ENCODE measurements around the gene GEMIN2.
"Not testable (repeated sequence)": the region's sequence is repeated elsewhere in the genome, so short reads cannot be mapped to it uniquely, and the experiment has no call there.

Gene GEMIN2, protein sequence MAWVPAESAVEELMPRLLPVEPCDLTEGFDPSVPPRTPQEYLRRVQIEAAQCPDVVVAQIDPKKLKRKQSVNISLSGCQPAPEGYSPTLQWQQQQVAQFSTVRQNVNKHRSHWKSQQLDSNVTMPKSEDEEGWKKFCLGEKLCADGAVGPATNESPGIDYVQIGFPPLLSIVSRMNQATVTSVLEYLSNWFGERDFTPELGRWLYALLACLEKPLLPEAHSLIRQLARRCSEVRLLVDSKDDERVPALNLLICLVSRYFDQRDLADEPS

GRCh38 chr14:39114073-39114838, at the start of gene GEMIN2:
Gene GEMIN2 (plus strand): TSS chr14:39114323. CDS start chr14:39114339, 16 bp downstream.
- DNase-seq = peak; percentile 96 to 98

DNA sequence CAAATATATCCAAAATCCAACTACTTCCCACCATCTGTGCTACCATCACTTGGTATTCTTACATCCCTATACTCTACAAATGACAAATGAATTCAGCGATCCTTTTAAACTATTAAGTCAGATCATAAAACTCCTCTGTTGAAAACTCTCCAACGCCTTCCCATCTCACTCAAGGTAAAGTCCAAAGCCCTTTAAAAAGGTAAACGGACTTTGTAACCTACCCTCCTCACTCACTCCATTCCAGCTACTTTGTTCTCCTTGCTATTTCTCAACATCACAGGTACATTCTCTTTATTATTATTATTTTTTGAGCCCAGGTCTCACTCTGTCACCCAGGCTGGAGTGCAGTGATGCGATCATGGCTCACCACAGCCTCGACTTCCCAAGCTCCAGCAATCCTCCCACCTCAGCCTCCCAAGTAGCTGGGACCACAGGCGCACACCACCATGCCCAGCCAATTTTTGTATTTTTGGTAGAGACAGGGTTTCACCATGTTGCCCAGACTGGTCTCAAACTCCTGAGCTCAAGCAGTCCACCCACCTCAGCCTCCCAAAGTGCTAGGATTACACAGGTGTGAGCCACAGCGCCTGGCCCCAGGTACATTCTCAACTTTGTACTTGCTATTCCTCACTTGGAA, 44.8 kb upstream of the GEMIN2 start:
- not testable (repeated sequence) for DNase-seq

DNA sequence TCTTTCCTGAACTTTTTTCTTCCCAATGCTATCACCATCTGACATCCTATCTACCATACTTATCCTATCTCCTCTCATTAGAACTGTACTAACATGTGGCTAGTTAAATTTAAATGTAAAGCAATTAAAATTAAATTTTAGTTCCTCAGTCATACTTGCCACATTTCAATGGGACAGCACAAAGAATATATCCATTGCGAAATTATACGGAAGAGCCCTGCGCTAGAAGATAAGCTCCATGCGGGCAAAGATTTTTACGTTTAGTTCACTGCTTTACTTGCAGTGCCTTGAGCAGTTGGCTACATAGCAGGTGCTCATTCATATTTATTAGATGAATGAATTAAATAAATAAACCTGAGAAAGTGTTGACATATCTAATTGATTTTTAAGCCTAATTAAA, 44.2 kb upstream of the GEMIN2 start:
- DNase-seq = no peak

DNA sequence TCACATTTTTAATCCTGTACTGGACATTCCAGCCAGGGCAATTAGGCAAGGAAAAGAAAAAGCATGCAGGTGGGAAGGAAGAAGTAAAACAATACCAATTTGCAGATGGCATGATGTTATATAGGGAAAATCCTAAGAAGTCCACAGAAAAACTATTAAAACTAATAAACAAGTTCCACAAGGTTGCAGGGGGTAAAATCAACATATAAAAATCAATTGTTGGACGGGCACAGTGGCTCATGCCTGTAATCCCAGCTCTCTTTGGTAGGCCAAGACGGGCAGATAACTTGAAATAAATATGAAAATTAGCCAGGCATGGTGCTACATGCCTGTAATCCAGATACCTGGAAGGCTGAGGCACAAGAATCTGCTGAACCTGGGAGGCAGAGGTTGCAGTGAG, 43.0 kb upstream of the GEMIN2 start:
- no peak for DNase-seq

DNA sequence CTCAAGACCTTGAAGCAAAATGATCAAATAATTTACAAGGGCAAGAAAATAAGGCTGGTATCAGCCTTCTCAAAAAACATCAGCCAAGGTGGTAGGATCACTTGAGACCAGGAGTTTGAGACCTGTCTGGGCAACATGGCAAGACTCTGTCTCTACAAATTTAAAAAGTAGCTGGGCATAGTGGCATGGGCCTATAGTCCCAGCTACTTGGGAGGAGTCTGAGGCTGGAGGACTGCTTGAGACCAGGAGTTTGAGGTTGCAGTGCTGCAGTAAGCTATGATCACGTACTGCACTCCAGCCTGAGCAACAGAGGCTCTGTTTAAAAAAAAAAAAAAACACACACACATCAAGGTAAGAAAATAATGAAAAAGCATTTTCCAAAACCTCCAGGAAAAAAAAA, 33.2 kb upstream of the GEMIN2 start:
- no peak for DNase-seq

DNA sequence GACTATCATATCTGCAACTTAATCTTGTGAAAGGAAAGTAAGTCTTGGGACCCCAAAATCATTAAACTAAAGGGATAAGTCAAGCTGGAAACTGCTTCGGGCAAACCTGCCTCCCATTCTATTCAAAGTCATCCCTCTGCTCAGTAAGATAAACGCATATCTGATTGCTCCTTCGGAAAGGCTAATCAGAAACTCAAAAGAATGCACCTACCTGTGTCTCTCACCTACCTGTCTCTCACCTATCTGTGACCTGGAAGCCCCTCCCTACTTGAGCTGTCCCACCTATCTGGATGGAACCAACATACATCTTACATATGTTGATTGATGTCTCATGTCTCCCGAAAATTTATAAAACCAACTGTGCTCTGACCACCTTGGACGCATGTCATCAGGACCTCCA, 31.0 kb upstream of the GEMIN2 start:
- DNase-seq = no peak

- no peak for DNase-seq
Measured at GRCh38 chr14:39085933-39086332, 28.2 kb upstream of the GEMIN2 start.

DNA sequence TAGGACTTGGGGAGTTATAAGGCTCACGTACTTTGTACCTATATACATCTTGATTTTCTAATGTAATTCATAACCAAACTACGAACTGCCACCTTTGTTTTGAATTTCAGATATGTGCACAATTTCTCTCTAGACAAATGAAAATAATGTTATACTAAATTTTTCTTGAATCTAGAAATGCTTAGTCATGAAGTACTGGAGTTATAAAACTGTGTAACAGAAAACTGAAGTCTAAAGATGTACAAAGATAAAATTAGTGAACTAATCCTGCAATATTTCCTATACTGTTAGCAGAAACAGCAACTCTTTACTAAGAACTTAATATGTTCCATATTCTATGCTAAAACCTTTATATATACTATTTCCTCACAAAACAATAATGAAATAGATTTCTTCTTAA, 26.6 kb upstream of the GEMIN2 start:
- no peak for DNase-seq

DNA sequence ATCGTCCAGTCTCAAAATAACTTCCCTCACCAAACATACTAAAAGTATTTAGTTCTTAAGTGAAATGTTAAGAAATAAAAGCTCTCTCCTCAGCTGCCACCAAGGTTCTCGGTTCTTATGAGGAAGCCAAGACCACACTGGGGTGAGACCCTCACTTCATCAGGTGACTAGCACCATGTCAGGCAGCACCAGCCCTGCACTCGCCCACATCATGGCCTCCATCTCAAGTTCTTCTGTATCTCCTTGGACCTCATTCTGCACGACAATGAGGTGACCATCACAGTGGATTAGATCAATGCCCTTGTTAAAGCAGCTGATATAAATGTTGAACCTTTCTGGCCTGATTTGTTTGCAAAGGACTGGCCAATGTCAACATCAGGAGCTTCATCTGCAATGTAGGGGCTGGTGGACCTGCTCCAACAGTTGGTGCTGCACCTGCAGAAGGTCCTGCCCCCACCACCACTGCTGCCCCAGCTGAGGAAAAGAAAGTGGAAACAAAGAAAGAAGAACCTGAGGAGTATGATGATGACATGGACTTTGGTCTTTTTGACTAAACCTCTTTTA, 23.5 kb upstream of the GEMIN2 start:
- no peak for DNase-seq

- no peak for DNase-seq
Measured at GRCh38 chr14:39091716-39092115, 22.4 kb upstream of the GEMIN2 start.

DNA sequence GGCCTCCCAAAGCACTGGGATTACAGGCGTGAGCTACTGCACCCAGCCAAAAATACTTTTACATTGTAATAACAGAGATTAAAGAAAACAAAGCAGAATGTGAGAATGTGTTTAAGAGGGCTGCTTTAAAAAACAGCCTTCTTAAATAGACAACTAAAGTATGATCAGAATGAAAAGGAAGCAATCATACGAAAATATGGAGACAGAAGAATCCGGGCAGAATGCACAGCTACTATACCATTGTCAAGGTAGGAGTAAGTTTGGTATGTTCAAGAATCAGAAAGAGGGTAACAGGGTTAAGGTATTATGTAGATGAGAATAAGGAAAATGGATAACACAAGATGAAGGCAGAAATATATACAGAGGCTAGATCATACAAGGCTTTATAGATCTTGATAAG, 19.6 kb upstream of the GEMIN2 start:
- DNase-seq = no peak

GRCh38 chr14:39097159-39097558, 17.0 kb upstream of the GEMIN2 start:
- DNase-seq = no peak

- not testable (repeated sequence) for DNase-seq
Measured at GRCh38 chr14:39099215-39099614, 14.9 kb upstream of the GEMIN2 start.

DNA sequence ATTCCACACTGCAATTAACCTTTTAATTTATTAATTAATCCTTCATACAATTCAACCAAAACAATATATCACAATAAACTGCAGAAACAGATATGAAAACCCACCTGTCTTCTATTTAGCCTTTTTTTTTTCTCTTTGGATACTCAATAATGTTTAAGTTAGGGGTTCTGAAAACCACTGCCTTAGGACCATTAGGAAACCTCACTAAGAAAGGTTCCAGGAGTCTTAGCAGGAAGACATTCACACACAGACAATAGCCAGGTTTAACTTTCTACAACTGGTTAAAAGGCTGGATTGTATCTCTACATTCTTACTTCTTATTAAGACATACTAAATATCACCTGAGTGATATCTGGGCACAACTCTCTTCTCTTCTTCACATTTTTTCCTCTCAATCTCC, 14.4 kb upstream of the GEMIN2 start:
- no peak for DNase-seq

GRCh38 chr14:39102265-39102968, 11.7 kb upstream of the GEMIN2 start:
- peak; percentile 9 to 22 for DNase-seq

GRCh38 chr14:39102969-39103957, 10.9 kb upstream of the GEMIN2 start, which contains the start of gene SEC23A:
Gene SEC23A (minus strand): TSS chr14:39103235. CDS start chr14:39096118, 7,117 bp downstream.
- DNase-seq = peak; percentile 81 to 89

DNA sequence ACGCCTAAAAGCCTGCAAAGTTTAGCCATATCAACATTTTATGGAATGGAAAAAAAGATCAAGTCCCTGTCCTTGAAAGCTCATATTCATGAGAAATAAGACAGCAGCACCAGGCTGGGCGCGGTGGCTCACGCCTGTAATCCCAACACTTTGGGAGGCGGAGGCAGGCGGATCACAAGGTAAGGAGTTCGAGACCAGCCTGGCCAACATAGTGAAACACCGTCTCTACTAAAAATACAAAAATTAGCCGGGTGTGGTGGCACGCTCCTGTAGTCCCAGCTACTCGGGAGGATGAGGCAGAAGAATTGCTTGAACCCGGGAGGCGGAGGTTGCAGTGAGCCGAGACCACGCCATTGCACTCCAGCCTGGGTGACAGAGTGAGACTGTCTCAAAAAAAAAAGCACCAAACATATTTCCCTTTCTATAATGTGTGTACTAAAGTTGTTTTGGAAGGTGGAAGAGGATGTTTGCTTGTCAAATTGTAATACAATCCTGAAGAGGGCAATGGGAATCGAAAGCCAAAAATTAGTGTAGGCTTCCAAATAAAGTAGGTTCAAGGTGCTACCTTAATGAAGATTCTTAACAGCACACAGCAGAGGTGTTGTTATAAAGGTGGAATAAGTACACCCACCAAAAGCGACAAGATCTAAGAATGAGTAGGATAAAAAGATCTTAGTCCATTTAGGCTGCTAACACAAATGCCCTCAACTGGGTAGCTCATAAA, 9.9 kb upstream of the GEMIN2 start:
- not testable (repeated sequence) for DNase-seq

- DNase-seq = peak; percentile 67 to 84
Measured at GRCh38 chr14:39107591-39107996, 6.5 kb upstream of the GEMIN2 start.

GRCh38 chr14:39108791-39109190, 5.3 kb upstream of the GEMIN2 start:
- DNase-seq = no peak

DNA sequence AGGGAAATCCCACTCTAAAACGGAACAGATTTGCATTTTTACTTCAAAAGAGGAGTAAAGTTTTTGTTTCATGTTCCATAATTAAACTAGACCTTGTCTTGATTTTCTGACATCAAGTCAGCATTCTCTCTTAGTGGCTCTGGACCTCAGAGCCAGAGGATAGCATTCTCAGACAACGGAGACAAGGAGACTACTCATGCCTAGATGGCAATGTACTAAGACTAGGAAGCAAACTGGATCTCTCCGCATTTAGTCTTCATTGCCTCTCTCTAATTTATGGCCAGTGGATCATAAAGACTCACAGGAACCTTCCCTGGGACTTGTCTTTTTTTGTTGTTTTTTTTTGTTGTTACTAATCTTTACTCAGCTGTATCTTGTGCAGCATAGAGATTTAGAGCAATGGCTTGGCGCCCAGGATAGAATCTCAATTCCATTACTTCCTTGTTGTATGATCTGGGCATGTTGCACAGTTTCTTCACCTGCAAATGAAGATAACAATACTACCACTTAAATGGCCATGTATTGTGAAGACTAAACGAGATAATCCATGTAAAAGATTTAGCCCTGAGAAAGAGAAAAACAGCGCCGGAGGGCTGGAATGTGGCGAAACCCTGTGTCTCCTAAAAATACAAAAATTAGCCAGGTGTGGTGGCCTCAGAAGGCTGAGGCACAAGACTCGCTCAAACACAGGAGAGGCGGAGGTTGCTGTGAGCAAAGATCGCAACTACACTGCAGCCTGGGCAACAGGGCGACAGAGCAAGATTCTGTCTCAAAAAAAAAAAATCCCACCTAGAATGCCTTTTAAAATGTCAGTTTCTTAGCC, 4.0 kb upstream of the GEMIN2 start:
- no peak for DNase-seq

All from Kasumi-1 (cell line).